ENCODE results near the gene SLC6A19.

The SLC6A19 gene

DNA sequence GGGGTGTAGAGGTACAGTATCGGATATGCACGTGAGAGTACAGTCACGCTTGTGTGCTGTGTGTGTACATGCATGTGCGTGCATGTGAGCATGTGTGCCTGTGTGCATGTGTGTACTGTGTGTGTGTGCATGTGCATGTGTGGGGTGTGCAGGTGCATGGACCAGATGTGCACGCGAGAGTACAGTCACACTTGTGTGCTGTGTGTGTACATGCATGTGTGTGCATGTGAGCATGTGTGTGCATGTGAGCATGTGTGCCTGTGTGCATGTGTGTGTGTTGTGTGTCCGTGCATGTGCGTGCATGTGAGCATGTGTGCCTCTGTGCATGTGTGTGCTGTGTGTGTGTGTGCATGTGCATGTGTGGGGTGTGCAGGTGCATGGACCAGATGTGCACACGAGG, 10.3 kb downstream of the SLC6A19 start:
- no peak for DNase-seq

DNA sequence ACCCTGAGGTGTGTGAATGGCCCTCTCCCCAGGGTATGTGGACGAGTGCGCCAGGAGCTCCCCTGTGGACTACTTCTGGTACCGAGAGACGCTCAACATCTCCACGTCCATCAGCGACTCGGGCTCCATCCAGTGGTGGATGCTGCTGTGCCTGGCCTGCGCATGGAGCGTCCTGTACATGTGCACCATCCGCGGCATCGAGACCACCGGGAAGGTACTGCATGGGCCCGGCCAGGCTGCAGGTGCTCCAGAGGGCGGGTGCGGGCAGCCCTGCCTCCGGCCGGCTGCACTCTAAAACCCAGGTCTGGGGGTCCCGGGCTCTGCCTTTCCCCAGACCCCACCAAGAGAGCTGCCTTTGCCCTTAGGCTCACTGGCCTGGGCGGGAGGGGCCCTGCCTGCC, 10.9 kb downstream of the SLC6A19 start:
- no peak for DNase-seq

DNA sequence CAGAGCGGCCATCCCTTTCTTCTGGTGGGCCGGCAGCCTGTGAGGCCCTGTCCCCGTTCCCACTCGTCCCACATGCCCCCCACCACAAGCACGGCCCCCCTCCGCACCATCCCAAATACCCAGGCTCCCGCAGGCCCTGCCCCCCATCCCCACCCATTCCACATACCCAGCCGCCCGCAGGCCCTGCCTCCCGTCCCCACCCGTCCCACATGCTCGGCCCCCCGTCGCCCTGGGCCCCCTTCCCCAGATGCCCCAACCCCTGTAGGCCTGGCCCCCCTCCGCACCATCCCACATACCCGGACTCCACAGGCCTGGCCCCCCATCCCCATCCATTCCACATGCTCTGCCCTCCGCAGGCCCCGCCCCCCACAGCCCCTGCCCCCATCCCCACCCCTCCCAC, 11.5 kb downstream of the SLC6A19 start:
- DNase-seq: no peak

DNA sequence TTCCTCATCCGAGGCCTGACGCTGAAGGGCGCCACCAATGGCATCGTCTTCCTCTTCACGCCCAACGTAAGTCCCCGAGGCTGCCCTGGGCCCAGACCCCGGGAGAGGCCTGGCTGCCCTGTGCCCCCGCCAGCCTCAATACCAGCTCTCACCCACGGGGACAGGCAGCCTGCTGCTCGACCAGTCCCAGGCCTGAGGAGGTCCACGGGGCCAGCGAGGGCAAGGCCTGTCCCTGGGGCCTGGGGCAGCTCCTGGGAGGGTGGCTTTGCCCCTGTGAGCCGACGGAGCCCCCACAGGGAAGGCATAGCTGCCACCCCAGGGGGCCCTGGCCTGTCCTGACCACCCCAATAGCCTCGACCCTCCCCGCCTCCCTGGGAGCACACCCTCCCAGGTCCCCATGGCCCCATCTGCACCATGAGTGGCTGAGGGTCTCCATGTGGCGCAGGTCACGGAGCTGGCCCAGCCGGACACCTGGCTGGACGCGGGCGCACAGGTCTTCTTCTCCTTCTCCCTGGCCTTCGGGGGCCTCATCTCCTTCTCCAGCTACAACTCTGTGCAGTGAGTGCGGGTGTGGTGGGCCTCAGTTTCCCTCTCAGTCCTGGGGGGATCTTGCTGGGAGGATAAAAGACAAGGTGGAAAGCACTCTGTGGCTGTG, 12.2 kb downstream of the SLC6A19 start:
- no peak for DNase-seq

DNA sequence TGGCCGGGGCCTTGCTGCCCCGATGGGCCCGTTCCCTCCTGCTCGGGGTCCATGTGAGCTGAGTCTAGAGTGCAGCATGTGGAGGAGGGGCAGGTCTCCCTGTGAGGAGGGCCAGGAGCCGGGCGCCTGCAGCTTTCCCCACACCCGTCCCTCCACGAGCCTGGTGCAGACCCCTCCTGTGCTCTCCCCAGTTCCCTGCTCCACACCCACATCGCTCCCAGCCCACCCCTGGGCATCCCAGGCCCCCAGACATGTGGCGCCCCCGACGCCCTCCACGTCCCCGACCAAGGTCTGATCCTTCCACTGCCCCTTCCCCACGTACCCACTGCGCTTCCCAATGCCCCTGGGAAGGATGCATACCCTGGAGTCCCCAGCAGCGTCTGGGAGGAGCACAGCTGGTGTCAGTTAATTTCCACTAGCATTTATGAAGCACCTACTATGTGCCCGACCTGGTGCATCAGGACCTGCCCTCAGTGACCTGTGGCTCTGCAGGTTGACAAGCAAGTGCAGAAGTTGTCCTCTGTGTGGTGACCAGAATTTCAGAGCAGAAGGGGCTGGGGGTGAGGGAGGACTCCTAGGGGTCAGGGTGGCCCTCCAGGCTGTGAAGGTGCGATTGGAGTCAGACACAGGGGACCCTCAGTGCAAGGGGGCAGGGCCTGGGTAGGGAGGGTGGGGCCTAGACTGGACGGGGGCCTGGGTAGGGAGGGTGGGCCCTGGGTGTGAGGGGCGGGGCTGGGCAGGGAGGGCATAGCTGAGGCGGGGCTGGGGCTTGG, 13.0 kb downstream of the SLC6A19 start:
- no peak for DNase-seq

DNA sequence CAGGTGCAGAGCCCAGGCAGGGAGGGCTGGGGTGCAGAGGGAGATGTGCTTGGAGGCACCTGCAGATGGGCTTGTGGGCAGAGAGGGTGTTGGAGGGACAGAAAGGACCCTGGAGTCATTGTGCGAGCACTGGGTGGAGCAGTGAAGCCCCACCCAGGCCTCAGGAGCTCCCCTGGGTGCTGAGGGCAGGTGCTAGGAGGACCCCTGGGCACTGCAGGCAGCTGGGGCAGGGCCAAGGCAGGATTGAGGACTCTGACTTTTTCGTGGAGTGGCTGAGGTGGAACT, 13.5 kb downstream of the SLC6A19 start:
- no peak for DNase-seq

DNA sequence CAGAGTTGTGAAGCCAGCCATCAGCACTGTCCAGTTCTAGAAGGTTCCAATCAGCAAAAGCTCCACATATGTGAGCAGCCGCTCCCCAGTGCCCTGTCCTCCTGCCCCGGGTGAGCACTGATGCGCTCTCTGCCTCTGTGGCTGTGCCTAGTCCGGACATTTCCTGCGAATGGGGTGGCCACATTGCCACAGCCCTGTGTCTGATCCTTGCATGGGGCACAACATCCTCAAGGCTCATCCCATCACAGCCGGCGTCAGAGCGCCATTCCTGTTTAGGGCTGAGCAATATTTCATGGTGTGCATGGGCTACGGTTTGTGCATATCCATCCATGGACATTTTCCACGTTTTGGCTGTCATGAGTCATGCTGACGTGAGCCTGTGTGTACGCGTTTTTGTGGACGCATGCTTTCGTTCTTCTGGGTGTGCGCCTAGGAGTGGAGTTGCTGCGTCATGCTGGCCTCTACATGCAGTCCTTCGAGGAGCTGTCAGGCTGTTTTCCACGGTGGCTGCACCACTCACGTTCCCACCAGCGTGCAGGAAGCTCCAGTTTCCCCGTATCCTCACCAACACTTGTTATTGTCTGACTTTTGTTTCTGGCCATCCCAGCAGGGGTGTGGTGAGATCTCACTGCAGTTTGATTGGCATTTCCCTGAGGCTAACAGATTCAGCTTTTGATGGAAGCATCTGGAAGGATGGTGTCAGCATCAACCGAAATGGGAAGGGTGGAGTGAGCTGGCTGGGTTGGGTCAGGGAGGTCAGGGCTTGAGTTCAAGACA, 14.1 kb downstream of the SLC6A19 start:
- no peak for DNase-seq

DNA sequence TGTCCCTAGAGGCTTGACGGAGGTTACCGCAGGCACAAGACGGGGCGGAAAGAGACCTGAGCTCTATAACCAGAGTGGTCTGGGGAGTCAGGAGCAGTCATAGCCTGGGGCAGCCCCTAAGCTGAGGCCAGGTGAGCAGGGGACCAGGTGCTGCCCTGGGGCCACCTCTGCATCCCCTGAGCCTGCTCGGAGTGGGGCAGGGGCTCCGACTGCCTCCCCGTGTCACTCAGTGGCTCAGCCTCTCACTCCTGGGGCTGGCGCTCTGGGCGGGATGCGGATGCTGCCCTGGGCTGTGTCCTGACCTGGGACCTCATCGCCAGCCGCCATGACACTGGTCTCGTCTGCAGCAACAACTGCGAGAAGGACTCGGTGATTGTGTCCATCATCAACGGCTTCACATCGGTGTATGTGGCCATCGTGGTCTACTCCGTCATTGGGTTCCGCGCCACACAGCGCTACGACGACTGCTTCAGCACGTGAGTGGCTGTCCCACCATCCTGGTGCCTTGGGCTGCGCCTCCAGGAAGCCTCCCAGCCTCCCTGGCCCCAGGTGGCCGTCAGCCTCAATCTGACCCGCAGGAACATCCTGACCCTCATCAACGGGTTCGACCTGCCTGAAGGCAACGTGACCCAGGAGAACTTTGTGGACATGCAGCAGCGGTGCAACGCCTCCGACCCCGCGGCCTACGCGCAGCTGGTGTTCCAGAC, 15.0 kb downstream of the SLC6A19 start:
- DNase-seq: no peak

DNA sequence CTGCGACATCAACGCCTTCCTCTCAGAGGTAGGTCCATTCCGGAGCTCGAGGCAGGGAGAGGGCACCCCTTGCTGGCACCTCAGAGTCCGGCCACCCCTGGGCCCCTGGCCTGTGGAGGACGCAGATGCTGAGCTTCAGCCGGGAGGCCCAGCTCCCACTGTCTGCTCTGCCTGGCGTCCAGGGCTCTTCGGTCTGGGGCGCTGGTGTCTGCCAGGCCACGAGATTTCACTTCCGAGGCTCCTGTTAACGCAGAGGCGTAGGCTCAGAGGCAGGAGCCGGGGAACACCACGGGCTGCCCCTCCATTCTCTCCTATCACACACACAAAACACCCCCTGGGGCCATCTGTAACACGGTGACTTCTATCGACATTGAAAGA, 15.5 kb downstream of the SLC6A19 start:
- DNase-seq: no peak

DNA sequence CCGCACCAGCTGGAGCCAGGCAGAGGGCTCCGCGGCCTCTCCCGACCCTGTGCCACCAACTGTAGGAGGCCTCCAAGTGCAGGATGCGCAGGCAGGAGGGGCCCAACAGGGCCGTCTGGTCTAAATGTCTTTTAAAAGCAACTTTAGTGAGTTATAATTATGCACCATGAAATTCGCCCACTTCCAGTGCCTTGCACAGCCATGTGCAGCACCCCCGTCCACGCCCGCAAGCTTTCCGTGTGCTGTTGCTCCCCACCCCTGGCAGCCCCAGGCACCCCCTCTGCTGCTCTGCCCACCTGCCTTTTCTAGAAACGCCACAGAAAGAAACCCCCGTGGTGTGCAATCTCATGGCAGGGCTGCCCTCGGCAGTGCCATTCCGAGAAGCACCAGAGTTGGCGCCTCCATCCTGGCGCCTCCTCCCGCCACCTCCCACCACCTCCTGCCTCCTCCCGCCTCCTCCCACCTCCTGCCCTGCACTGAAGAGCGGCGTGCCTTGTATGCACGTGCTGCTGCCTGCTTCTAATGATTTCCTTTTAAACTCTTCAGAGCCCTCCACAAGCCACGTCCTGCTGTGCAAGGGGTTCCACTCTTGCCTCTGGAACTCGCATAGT, 16.3 kb downstream of the SLC6A19 start:
- no peak for DNase-seq

DNA sequence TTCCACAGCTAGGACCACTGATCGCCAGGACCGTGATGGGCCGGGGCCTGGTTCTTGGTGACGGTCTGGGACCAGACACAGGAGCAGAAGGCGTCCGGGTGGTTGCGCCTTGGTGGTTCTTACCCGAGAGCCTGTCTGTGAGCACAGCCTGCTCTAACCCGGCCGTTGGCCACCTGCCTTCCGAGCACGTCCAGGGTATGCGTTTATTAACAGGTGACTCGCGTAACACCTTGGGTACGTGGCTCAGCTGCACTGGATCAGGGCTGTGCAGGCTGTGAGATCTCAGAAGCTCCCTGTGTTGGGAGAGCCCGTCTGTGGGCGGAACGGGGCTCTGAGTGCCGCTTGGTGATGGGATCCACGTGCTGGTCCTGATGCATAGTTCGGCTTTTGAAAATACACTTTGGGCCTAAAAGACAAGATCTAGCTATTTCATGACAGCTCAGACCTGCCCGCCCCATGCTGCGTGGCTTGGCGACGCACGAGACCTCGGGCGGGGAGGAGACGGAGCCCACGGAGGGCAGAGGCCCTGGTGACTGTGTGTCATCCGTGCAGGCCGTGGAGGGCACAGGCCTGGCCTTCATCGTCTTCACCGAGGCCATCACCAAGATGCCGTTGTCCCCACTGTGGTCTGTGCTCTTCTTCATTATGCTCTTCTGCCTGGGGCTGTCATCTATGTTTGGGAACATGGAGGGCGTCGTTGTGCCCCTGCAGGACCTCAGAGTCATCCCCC, 17.1 kb downstream of the SLC6A19 start:
- no peak for DNase-seq

DNA sequence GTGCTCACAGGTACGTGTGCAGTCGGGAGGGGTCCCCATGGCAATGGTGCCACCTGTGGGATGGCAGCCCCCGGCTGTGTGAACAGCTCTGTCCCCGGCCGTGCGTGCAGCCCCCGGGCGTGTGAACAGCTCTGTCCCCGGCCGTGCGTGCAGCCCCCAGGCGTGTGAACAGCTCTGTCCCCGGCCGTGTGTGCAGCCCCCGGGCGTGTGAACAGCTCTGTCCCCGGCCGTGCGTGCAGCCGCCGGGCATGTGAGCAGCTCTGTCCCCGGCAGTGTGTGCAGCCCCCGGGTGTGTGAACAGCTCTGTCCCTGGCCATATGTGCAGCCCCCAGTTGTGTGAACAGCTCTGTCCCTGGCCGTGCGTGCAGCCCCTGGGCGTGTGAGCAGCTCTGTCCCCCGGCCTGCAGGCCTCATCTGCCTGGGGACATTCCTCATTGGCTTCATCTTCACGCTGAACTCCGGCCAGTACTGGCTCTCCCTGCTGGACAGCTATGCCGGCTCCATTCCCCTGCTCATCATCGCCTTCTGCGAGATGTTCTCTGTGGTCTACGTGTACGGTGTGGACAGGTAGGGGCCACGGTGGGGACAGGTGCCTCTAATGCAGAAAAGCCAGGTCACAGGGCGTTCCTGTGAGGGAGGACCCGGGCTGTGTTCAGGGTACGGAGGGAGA, 17.8 kb downstream of the SLC6A19 start:
- DNase-seq: no peak

DNA sequence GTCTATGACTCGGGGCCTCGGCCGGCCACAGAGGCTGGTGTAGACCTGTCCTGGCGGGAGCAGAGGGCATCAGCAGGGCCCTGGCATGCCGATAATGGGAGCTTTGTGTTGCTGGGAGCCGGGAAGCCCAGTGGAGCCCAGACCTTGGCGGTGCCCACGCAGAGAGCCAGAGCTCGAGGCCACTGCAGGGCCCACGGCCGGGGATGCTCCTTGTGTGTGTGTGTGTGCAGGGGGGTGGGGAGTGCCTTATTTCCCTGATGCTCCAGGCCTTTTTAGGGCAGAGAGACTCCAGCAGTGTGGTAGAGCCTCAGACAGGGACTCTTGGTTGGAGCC, 18.3 kb downstream of the SLC6A19 start:
- DNase-seq: no peak

DNA sequence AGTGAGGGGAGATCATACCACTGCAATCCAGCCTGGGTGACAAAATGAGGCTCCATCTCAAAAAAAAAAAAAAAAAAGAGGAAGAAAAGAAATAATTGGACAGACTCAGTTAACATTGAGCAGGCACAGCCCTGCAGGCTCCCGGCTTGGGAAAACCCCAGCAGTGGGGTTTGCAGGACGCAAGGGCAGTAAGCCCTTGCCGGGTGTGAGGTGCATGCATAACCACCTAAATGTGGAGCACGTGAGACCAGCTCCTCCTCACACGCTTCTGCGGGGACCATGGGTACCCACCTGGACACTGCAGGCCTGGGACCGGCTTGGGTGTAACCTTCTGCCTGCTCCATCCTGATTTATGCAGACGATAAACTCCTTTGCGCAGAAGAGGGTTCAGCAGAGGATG, 19.0 kb downstream of the SLC6A19 start:
- DNase-seq: no peak

DNA sequence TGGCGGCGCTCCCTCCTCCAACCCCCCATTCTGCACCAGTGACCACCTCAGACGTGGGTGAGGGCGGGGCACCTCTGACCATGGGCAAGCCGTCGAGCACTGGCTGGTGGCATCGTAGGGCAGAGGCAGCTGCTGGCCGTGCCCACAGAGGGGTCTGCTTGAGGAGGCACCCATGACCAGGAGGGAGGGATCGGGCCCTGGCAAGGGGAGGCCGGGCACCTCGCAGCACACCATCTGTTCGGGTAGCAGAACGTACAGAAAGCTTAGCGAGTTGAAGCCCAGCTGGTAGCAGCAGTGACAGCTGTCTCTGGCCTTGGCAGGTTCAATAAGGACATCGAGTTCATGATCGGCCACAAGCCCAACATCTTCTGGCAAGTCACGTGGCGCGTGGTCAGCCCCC, 19.4 kb downstream of the SLC6A19 start:
- DNase-seq: no peak

DNA sequence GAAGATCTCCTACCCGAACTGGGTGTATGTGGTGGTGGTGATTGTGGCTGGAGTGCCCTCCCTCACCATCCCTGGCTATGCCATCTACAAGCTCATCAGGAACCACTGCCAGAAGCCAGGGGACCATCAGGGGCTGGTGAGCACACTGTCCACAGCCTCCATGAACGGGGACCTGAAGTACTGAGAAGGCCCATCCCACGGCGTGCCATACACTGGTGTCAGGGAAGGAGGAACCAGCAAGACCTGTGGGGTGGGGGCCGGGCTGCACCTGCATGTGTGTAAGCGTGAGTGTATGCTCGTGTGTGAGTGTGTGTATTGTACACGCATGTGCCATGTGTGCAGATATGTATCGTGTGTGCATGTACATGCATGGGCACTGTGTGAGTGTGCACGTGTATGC, 20.3 kb downstream of the SLC6A19 start:
- no peak for DNase-seq

DNA sequence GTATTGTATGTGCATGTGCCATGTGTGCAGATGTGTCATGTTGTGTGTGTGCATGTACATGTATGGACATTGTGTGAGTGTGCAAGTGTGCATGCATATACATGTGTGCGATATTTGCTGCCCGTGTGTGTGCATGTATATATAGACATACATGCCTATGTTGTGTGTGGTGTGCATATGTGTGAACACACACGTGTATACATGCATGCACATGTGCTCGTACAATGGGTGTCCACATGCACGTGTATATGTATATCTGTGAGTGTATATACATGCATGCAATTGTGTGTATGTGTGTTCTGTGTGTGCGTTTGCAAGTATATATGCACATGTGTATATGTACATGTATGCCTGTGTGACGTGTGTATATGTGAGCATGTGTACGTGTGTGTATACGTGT, 20.8 kb downstream of the SLC6A19 start:
- DNase-seq: no peak

DNA sequence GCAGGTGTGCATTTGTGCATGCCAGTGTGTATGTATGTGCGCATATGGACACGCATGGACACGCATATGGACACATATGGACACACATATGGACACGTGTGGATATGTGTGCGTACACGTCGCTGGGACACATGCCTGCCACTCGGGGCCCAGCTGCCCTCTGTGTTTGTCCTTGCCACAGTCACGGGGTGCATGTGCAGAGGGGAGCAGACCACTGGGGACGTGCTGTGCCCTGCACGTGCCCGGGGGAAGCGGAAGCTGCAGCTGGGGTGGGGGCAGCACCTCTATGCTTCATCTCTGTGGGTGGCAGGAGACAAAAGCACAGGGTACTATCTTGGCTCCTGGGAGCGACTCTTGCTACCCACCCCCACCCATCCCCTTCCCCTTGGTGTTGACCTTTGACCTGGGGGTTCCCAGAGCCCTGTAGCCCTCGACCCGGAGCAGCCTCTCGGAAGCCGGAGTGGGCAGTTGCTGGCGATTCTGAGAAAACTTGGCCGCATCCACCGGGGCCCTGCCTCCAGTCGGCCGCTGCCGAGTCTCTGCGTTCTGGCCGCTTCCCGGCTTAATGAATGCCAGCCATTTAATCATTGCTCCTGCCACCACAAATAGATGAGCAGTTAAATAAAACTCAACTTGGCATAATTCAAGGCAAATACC, 21.4 kb downstream of the SLC6A19 start:
- DNase-seq: no peak

DNA sequence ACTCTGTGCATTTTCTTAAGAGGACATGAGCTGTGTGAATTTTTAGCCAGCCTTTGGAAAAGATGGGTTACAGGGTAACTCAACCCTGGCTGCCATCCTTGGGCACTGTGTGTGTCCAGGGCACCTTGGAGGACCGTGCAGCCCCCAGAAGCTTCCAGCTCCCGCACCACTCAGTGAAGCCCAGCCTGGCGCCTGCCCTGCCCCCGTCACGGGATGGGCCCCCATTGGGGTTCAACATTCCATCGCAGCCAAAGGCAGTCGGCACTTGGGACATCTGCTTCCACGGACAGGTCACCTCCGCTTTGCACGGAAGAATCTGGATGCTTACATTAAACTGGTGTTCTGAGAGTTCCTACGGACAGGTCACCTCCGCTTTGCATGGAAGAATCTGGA, 21.9 kb downstream of the SLC6A19 start:
- no peak for DNase-seq

DNA sequence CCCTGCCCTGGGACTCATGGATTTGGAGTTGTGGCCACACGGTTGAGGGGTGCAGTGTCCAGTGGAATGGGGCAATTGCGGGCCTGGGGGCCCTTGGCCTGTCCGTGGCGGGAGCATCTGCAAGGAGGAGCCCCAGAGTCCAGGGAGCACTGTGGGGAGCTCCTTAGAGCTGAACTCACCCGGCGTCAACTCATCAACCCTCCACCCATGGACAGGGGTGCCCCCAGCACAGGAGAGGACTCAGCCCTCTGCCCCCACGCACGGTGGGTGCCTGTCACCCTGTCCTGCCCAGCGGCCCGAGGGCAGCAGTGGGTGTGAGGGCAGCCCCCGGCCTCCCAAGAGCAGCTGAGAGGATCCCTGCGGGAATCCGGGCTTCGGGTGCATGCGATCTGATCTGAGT, 23.2 kb downstream of the SLC6A19 start:
- no peak for DNase-seq

DNA sequence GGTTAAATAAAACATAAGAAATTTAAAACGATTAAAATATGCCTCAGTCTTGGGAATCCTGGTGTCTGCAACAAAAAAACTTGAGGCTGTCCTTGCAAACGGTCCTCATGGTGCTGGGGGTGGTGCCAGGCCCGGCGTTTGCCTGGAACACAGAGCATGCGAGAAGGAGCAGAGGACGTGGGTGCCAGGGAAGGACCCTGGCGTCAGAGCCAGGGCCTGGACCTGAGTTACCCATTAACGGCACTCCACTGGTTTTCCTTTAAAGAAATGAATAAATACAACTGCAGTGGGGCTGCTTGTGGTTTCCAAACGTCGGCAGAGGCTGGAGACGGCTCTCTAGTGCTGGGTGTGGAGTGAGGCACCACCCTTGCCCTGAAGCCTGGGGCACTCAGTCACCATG, 23.7 kb downstream of the SLC6A19 start, which contains the start of gene SLC6A18:
Gene SLC6A18 (plus strand): TSS at position 301 of the 400 bp plus-strand sequence. CDS start 97 bp downstream, at position 398.
- DNase-seq: no peak

Data from fibroblast of upper back skin (primary cell).